H9 (cell line): ENCODE data around the gene FOXO1. TPM values are rescaled to one million over a fixed set of nuclear protein-coding genes. Genes with fewer than 3 reads are reported as not detected.

Experiments used
- DNase-seq: peaks from one replicate; pipeline ENCODE4 v3.0.0-alpha.2; 2017
- H2AFZ ChIP-seq: one replicate; pipeline ENCODE4 v1.6.1; 2013; ENCODE audit warnings: mild to moderate bottlenecking, low read length, control low read depth, moderate library complexity
- H2AK5ac ChIP-seq: 2 replicates; pipeline ENCODE4 v1.6.1; 2013; ENCODE audit warnings: low read length, control low read depth, mixed read lengths; ENCODE audit not compliant: insufficient read length
- H2BK120ac ChIP-seq: one replicate; pipeline ENCODE4 v1.6.1; 2013; ENCODE audit warnings: low read depth, mild to moderate bottlenecking, low read length, control low read depth, inconsistent platforms; ENCODE audit not compliant: poor library complexity, severe bottlenecking
- H2BK12ac ChIP-seq: 2 replicates; pipeline ENCODE4 v1.6.1; 2013; ENCODE audit warnings: low read length, control low read depth, mixed read lengths, low read depth; ENCODE audit not compliant: insufficient read length
- H2BK15ac ChIP-seq: 2 replicates; pipeline ENCODE4 v1.6.1; 2013; ENCODE audit warnings: low read depth, low read length, control low read depth
- H2BK20ac ChIP-seq: one replicate; pipeline ENCODE4 v1.6.1; 2013; ENCODE audit warnings: low read depth, mild to moderate bottlenecking, low read length, control low read depth, inconsistent platforms; ENCODE audit not compliant: poor library complexity, severe bottlenecking
- H2BK5ac ChIP-seq: 2 replicates; pipeline ENCODE4 v1.6.1; 2013; ENCODE audit warnings: low read length, control low read depth, mixed read lengths; ENCODE audit not compliant: insufficient read length
- H3K14ac ChIP-seq: 2 replicates; pipeline ENCODE4 v1.6.1; 2013; ENCODE audit warnings: low read length, control low read depth; ENCODE audit not compliant: insufficient read depth
- H3K18ac ChIP-seq: 2 replicates; pipeline ENCODE4 v1.6.1; 2013; ENCODE audit warnings: low read depth, mild to moderate bottlenecking, mixed read lengths, low read length, control low read depth; ENCODE audit not compliant: insufficient read length
- H3K23ac ChIP-seq: 2 replicates; pipeline ENCODE4 v1.6.1; 2013; ENCODE audit warnings: low read length, control low read depth, mixed read lengths, low read depth; ENCODE audit not compliant: insufficient read length
- H3K23me2 ChIP-seq: 2 replicates; pipeline ENCODE4 v1.6.1; 2013; ENCODE audit warnings: low read depth, mild to moderate bottlenecking, mixed read lengths, low read length, control low read depth; ENCODE audit not compliant: insufficient read length, poor library complexity, severe bottlenecking
- H3K27ac ChIP-seq: 2 replicates; pipeline ENCODE4 v1.5.1; 2013; ENCODE audit warnings: low read length, control low read depth, mixed read lengths, low read depth; ENCODE audit not compliant: insufficient read length
- H3K27me3 ChIP-seq: 2 replicates; pipeline ENCODE4 v1.6.1; 2013; ENCODE audit warnings: low read length, control low read depth, inconsistent platforms; ENCODE audit not compliant: insufficient read depth
- H3K4ac ChIP-seq: 2 replicates; pipeline ENCODE4 v1.6.1; 2013; ENCODE audit warnings: low read depth, mild to moderate bottlenecking, control low read depth, inconsistent platforms, low read length, moderate library complexity
- H3K4me1 ChIP-seq: 2 replicates; pipeline ENCODE4 v1.6.1; 2013; ENCODE audit warnings: low read length, control low read depth, inconsistent platforms; ENCODE audit not compliant: insufficient read depth
- H3K4me2 ChIP-seq: 2 replicates; pipeline ENCODE4 v1.6.1; 2013; ENCODE audit warnings: low read length, control low read depth, mixed read lengths; ENCODE audit not compliant: insufficient read length, insufficient read depth
- H3K56ac ChIP-seq: 2 replicates; pipeline ENCODE4 v1.6.1; 2013; ENCODE audit warnings: low read depth, mild to moderate bottlenecking, mixed read lengths, low read length, control low read depth; ENCODE audit not compliant: insufficient read length
- H3K79me1 ChIP-seq: 2 replicates; pipeline ENCODE4 v1.6.1; 2013; ENCODE audit warnings: low read depth, mild to moderate bottlenecking, moderate library complexity, low read length, control low read depth, inconsistent platforms; ENCODE audit not compliant: insufficient read depth, poor library complexity, severe bottlenecking
- H3K79me2 ChIP-seq: 2 replicates; pipeline ENCODE4 v1.6.1; 2013; ENCODE audit warnings: low read length, control low read depth, inconsistent platforms; ENCODE audit not compliant: insufficient read depth
- H3K9ac ChIP-seq: 2 replicates; pipeline ENCODE4 v1.6.1; 2013; ENCODE audit warnings: low read length, control low read depth, mixed read lengths; ENCODE audit not compliant: insufficient read length; ENCODE audit errors: extremely low read depth
- H3K9me3 ChIP-seq: one replicate; pipeline ENCODE4 v1.6.1; 2013; ENCODE audit warnings: low read depth, low read length, inconsistent platforms; ENCODE audit not compliant: control insufficient read depth
- H3T11ph ChIP-seq: one replicate; pipeline ENCODE4 v1.6.1; 2013; ENCODE audit warnings: mild to moderate bottlenecking, low read length, control low read depth, inconsistent platforms
- H4K20me1 ChIP-seq: one replicate; pipeline ENCODE4 v1.6.1; 2013; ENCODE audit not compliant: control insufficient read depth, insufficient read length, insufficient read depth
- H4K5ac ChIP-seq: 2 replicates; pipeline ENCODE4 v1.6.1; 2013; ENCODE audit warnings: low read depth, mild to moderate bottlenecking, mixed read lengths, low read length, control low read depth; ENCODE audit not compliant: insufficient read length
- H4K8ac ChIP-seq: replicated peaks from 2 replicates; pipeline ENCODE4 v1.6.1; 2013; ENCODE audit warnings: low read length, control low read depth, mixed read lengths, low read depth; ENCODE audit not compliant: insufficient read length
- H4K91ac ChIP-seq: 2 replicates; pipeline ENCODE4 v1.6.1; 2013; ENCODE audit warnings: low read depth, mild to moderate bottlenecking, moderate library complexity, mixed read lengths, low read length, control low read depth; ENCODE audit not compliant: insufficient read length
- H3K27ac Mint-ChIP-seq, 3 experiments: 2 replicates in 2 of 3; 3 replicates in 1 of 3; pipeline ENCODE4 v1.8.0; 2020 to 2021; ENCODE audit warnings: mixed read lengths in 3 of 3, mild to moderate bottlenecking in 1 of 3, moderate library complexity in 1 of 3
- H3K27me3 Mint-ChIP-seq: 2 replicates; pipeline ENCODE4 v1.8.0; 2021; ENCODE audit warnings: low read depth, mild to moderate bottlenecking, moderate library complexity, mixed read lengths
- H3K36me3 Mint-ChIP-seq, 3 experiments: 2 replicates in 2 of 3; 3 replicates in 1 of 3; pipeline ENCODE4 v1.8.0; 2020 to 2021; ENCODE audit warnings: low read depth in 3 of 3, mixed read lengths in 3 of 3; ENCODE audit not compliant: insufficient read depth in 1 of 3
- H3K4me1 Mint-ChIP-seq, 2 experiments: 2 replicates each; pipeline ENCODE4 v1.8.0; 2020; ENCODE audit warnings: mixed read lengths in 2 of 2
- H3K4me3 Mint-ChIP-seq, 2 experiments: 2 replicates in 1 of 2; 3 replicates in 1 of 2; pipeline ENCODE4 v1.8.0; 2020 to 2021; ENCODE audit warnings: mild to moderate bottlenecking in 2 of 2, mixed read lengths in 2 of 2, moderate library complexity in 1 of 2
- H3K9me3 Mint-ChIP-seq, 2 experiments: 2 replicates in 1 of 2; 3 replicates in 1 of 2; pipeline ENCODE4 v1.8.0; 2020; ENCODE audit warnings: mild to moderate bottlenecking in 2 of 2, mixed read lengths in 2 of 2, moderate library complexity in 1 of 2
- WGBS: extraction: QIAGEN DNeasy Blood & Tissue Kit; methylation state at CpG from one replicate; pipeline ENCODE4 v1.1.7; 2013; ENCODE audit warnings: missing lambda C conversion rate, low lambda C conversion rate, mixed read lengths; ENCODE audit not compliant: insufficient read length; ENCODE audit errors: extremely low coverage; 5-methylcytosine and 5-hydroxymethylcytosine counted together
- total RNA-seq: library from RNA; stranded (reverse); gene quantifications from 2 replicates; pipeline ENCODE4 v1.2.1, GENCODE V29; 2021
- TF ChIP-seq, protein P1 (sequence below): fragments of 200-600 bp; sonication (generic); conservative IDR thresholded peaks from 3 replicates; pipeline ENCODE4 v1.8.0; 2021; ENCODE audit warnings: antibody characterized with exemption, mild to moderate bottlenecking

The FOXO1 gene
- total RNA-seq, 1 experiment from 2014 or later = 44.6 TPM

DNA sequence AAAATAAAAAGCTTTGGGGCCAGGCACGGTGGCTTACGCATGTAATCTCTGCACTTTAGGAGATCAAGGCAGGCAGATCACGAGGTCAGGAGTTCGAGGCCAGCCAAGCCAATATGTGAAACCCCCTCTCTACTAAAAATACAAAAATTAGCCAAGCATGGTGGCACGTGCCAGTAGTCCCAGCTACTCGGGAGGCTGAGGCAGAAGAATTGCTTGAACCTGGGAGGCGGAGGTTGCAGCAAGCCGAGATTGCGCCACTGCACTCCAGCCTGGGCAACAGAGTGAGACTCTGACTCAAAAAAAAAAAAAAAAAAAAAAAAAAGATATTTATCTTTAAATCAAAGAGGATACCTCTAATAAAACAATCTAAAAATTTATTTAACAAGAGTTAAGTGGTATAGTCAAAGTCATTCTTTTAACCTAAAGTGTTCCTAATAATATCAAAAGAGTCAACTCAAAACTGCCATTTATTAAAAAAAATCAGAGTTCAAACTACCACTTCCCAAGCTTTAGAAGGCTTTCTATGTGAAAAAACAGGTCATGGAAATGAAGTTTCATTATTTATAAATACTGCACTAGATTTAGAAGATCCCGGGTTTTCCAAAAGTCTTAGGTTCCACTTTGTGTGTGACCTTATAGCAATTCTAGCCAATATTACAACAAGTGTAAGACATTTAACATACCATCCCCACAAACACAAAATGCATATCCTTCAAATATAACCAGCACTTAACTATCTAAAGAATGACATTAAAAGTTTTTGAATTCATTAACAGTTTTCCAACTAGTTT, 4.4 kb downstream of the FOXO1 start:
- Histone ChIP-seq H4K20me1 (no peaks in the 10 kb centered on the region), H3K27ac (no peak overlapping the region), H3T11ph (no peak overlapping the region), H3K56ac (no peak overlapping the region), H2BK15ac (no peak overlapping the region), H3K9ac (no peak overlapping the region), H2BK12ac (no peak overlapping the region), H2BK120ac (no peak overlapping the region), H3K23me2 (peaks cover 17% of the 10 kb centered on the region), H3K27me3 (no peaks in the 10 kb centered on the region), H3K18ac (no peak overlapping the region), H4K91ac (no peak overlapping the region), H3K79me1 (no peaks in the 10 kb centered on the region), H2AFZ (no peak overlapping the region), H3K4ac (no peak overlapping the region), H3K9me3 (no peaks in the 10 kb centered on the region), H3K14ac (no peak overlapping the region), H3K4me2 (peak overlapping the region; percentile 10), H4K5ac (no peak overlapping the region), H4K8ac (no peak overlapping the region), H3K23ac (no peak overlapping the region), H2AK5ac (no peak overlapping the region), H2BK5ac (no peak overlapping the region), H3K79me2 (peaks cover 56% of the 10 kb centered on the region; the same call in 1 of the 2 replicates), H2BK20ac (no peak overlapping the region), H3K4me1 (peaks cover 8% of the 10 kb centered on the region; the same call in 1 of the 2 replicates)
- TF ChIP-seq, protein P1, sequence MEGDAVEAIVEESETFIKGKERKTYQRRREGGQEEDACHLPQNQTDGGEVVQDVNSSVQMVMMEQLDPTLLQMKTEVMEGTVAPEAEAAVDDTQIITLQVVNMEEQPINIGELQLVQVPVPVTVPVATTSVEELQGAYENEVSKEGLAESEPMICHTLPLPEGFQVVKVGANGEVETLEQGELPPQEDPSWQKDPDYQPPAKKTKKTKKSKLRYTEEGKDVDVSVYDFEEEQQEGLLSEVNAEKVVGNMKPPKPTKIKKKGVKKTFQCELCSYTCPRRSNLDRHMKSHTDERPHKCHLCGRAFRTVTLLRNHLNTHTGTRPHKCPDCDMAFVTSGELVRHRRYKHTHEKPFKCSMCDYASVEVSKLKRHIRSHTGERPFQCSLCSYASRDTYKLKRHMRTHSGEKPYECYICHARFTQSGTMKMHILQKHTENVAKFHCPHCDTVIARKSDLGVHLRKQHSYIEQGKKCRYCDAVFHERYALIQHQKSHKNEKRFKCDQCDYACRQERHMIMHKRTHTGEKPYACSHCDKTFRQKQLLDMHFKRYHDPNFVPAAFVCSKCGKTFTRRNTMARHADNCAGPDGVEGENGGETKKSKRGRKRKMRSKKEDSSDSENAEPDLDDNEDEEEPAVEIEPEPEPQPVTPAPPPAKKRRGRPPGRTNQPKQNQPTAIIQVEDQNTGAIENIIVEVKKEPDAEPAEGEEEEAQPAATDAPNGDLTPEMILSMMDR = no peak
- peaks cover 45 to 58% of the 10 kb centered on the region in 2 experiments for H3K4me1 Mint-ChIP-seq
- H3K27me3 Mint-ChIP-seq = no peaks in the 10 kb centered on the region
- no CpG with 5 or more reads among the region's 10 CpGs for WGBS
- no peak for DNase-seq
- peaks cover 4 to 6% of the 10 kb centered on the region in 2 experiments; a peak in 3 of 5 replicates for H3K9me3 Mint-ChIP-seq
- peaks cover 12 to 28% (median 21%) of the 10 kb centered on the region in 3 experiments for H3K36me3 Mint-ChIP-seq
- H3K27ac Mint-ChIP-seq = peak overlapping the region; percentile 12 to 87 (median 86); a peak in 6 of 7 replicates
- H3K4me3 Mint-ChIP-seq = peak overlapping the region; percentile 91 to 97
